ENCODE measurements around the gene DEPP1. TPM values are rescaled to one million over a fixed set of nuclear protein-coding genes. Genes with fewer than 3 reads are reported as not detected.
A peak's percentile ranks its signal among the peaks of the same experiment; 100 is the strongest.

Gene DEPP1
- total and polyA plus RNA-seq, 2 of the 4 experiments (the other 2 are of a cell fraction), result 13.6 to 30.0 TPM

GRCh38 chr10:44965104-44965503, 13.5 kb downstream of the DEPP1 start:
- peak overlapping the region; percentile 1; the same call in 1 of the 2 replicates for H4K91ac ChIP-seq (ENCODE audit: insufficient read depth, low read depth, low read length)
- no peak overlapping the region; a peak in 1 of 4 replicates for H4K8ac ChIP-seq (ENCODE audit: low read depth in 2 of 2, low read length in 2 of 2)
- H3K4me1 ChIP-seq (ENCODE audit: control insufficient read depth, insufficient read depth, low read length), result peaks cover 37% of the 10 kb centered on the region
- peaks cover 0 to 14% of the 10 kb centered on the region in 2 experiments; a peak in 2 of 4 replicates for H3K79me1 ChIP-seq (ENCODE audit: low read depth in 1 of 2, low read length in 2 of 2)
- no peak overlapping the region for H3K18ac ChIP-seq (ENCODE audit: low read depth, low read length)
- CTCF ChIA-PET, result interaction anchor here (2.0 kb wide), 1 partner anchor 32 kb away, joined by 7 read pairs; no protein-coding TSS in a partner anchor
- in situ Hi-C loops (cut with MboI; ENCODE audit: low sequenced_read_pairs) (no loop called here), dilution Hi-C loops (cut with HindIII; ENCODE audit: low sequenced_read_pairs, unreplicated experiment) (no loop called here), intact Hi-C loops (cut with micrococcal nuclease) (no loop called here)
- no peak for TF ChIP-seq POLR2A (IDR thresholded peaks at IDR 0.05; ENCODE audit: low read depth, low read length)
- no peak for TF ChIP-seq SMC3 (IDR thresholded peaks at IDR 0.05; ENCODE audit: low read depth, low read length)
- no peak for TF ChIP-seq MAFK (IDR thresholded peaks at IDR 0.05; ENCODE audit: low read depth, low read length)
- TF ChIP-seq CHD1 (IDR thresholded peaks at IDR 0.05; ENCODE audit: low read depth, low read length), result no peak
- no peak for TF ChIP-seq USF2 (IDR thresholded peaks at IDR 0.05; ENCODE audit: low read depth, low read length)
- no peak for TF ChIP-seq MAZ (IDR thresholded peaks at IDR 0.05; ENCODE audit: borderline replicate concordance, low read depth, low read length)
- TF ChIP-seq MXI1 (IDR thresholded peaks at IDR 0.05; ENCODE audit: borderline replicate concordance, low read depth, low read length), result no peak
- TF ChIP-seq BHLHE40 (IDR thresholded peaks at IDR 0.05; ENCODE audit: low read depth, low read length), result no peak
- TF ChIP-seq NFE2L2 (IDR thresholded peaks at IDR 0.05; ENCODE audit: low read depth, low read length), result no peak
- no peak for TF ChIP-seq FOS (IDR thresholded peaks at IDR 0.05; ENCODE audit: low read depth, low read length)
- no peak for TF ChIP-seq RCOR1 (IDR thresholded peaks at IDR 0.05; ENCODE audit: insufficient replicate concordance, low read length)
- no peak for TF ChIP-seq RFX5 (IDR thresholded peaks at IDR 0.05; ENCODE audit: low read depth, low read length)
- TF ChIP-seq ELK1 (IDR thresholded peaks at IDR 0.05; ENCODE audit: borderline replicate concordance, low read depth, low read length), result no peak
- no peak for TF ChIP-seq RAD21 (IDR thresholded peaks at IDR 0.05; ENCODE audit: low read length)
- TF ChIP-seq CEBPB (IDR thresholded peaks at IDR 0.05; ENCODE audit: low read depth, low read length), result no peak
- H4K20me1 ChIP-seq (ENCODE audit: insufficient read depth, low read length), result no peaks in the 10 kb centered on the region
- H4K5ac ChIP-seq (ENCODE audit: low read depth, low read length), result no peak overlapping the region
- H3K9ac ChIP-seq (ENCODE audit: low read depth, low read length), result no peak overlapping the region
- no peak overlapping the region for H2BK15ac ChIP-seq (ENCODE audit: low read depth, low read length)
- no peak overlapping the region for H3K4ac ChIP-seq (ENCODE audit: low read depth, low read length)
- no peak overlapping the region for H3K4me3 ChIP-seq (ENCODE audit: insufficient read depth, low read depth, low read length)
- H3K27me3 ChIP-seq (ENCODE audit: control insufficient read depth, insufficient read depth, low read length), result no peaks in the 10 kb centered on the region
- no peak overlapping the region for H3K4me2 ChIP-seq (ENCODE audit: low read depth, low read length)
- no peak overlapping the region for H2BK5ac ChIP-seq (ENCODE audit: low read depth, low read length, poor library complexity, severe bottlenecking)
- H3K9me1 ChIP-seq (ENCODE audit: insufficient read depth, low read length), result peaks cover 11% of the 10 kb centered on the region
- H2AK5ac ChIP-seq (ENCODE audit: low read depth, low read length), result no peak overlapping the region
- no peak overlapping the region for H3K56ac ChIP-seq (ENCODE audit: extremely low read depth, insufficient read depth, low read length)
- BruUV-seq (replicated peaks), result no TSS peak
- no peak overlapping the region for H2AFZ ChIP-seq (replicated peaks; ENCODE audit: low read length, poor library complexity)
- no peak overlapping the region for H3K27ac ChIP-seq (ENCODE audit: insufficient read depth, low read length)
- H3K14ac ChIP-seq (replicated peaks; ENCODE audit: low read depth, low read length), result no peak overlapping the region
- no peak overlapping the region for H2AK9ac ChIP-seq (replicated peaks; ENCODE audit: low read depth, low read length, poor library complexity)
- WGBS, 2 experiments (ENCODE audit: extremely low coverage in 2 of 2, insufficient read length in 1 of 2), result no CpG with 5 or more reads among the region's 1 CpG
- DNase-seq (no peak), ATAC-seq (ENCODE audit: low read depth) (no peak)
- H2BK120ac ChIP-seq (ENCODE audit: low read depth, low read length), result no peak overlapping the region
- H2BK20ac ChIP-seq (ENCODE audit: low read depth, low read length), result 0 out of 2 replicates have a peak overlapping the region, but pooled peaks have one; percentile 24
- POLR2A ChIA-PET (ENCODE audit: unreplicated experiment), result no interaction called here
- H3K9me3 ChIP-seq (ENCODE audit: control insufficient read depth, insufficient read depth, low read length), result no peaks in the 10 kb centered on the region
- H3K23ac ChIP-seq (ENCODE audit: low read depth, low read length), result no peak overlapping the region
- H3K36me3 ChIP-seq (ENCODE audit: control insufficient read depth, insufficient read depth, low read length), result no peaks in the 10 kb centered on the region

Measured in IMR-90 (cell line).